ENCODE data around the gene PANK2. TPM values are rescaled to one million over a fixed set of nuclear protein-coding genes. Genes with fewer than 3 reads are reported as not detected.

PANK2 gene
- total RNA-seq, 4 donors from 2014 or later, result 22.9 to 48.7 (median 38.2) TPM

GRCh38 chr20:3925113-3925695, 36.0 kb downstream of the PANK2 start:
- intact Hi-C loops (cut with DNase I; ENCODE audit: low total_unique reads), result no loop called here
- in situ Hi-C loops (cut with MboI; ENCODE audit: low pct_ligation_motif_present in 1 of 4, low pct_unique_long_range_greater_than_20kb in 1 of 4, low sequenced_read_pairs in 3 of 4), result no loop called here
- Histone ChIP-seq H3K36me3 (peaks cover 0 to 28% (median 3%) of the 10 kb centered on the region in 4 donors), H3K4me1 (peaks cover 0 to 13% (median 3%) of the 10 kb centered on the region in 4 donors), H3K27ac (no peak overlapping the region), H3K4me3 (no peak overlapping the region), H3K9me3 (no peaks in the 10 kb centered on the region), H3K27me3 (no peaks in the 10 kb centered on the region)
- TF ChIP-seq EP300 (IDR thresholded peaks at IDR 0.05; ENCODE audit: low read depth) (no peak), CTCF (IDR thresholded peaks at IDR 0.05) (no peak), POLR2AphosphoS5 (IDR thresholded peaks at IDR 0.05) (no peak), POLR2A (IDR thresholded peaks at IDR 0.05) (no peak)
- no peak for DNase-seq
- 92% methylated on average over 11 of the region's 11 CpGs; no CpG with 5 or more reads in 1 of the 2 donors for WGBS, 2 donors (ENCODE audit: low coverage in 1 of 2)

DNA sequence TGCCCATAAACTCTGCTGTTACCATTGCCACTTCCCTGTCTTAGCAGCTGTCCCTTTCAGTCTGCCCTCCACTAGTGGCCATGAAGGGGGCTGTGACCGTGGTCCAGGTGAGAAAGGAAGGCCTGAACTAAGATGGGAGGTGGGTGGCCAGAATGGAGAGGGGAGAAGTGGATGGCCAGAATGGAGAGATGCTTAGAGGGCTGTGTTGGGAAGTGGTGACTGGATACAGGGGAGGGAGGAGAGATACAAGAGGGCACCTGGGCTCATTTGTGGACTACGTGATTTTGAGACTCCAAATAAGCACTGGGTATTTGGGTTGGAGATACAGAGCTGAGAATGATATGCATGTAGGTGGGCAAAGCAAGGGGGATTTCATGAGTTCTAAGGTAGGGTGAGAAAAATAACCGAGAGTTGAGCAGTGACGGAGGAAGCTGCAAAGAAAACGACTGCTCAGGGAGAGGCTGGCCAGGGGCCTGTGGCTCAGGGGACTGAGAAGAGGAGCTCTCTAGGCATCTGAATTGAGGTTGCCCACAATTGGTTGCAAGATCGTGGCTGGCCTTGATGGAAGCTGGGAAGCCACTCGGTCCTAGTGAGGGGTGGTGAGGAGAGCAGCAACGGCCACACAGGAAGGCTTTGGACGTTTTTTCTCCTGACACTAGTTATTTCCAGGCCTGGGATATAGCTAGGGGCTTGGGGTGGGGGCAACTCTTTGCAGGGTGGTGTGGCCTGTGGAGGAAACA, 36.9 kb downstream of the PANK2 start:
- Histone ChIP-seq H3K27ac (no peak overlapping the region), H3K27me3 (no peaks in the 10 kb centered on the region), H3K9me3 (no peaks in the 10 kb centered on the region), H3K36me3 (peaks cover 0 to 20% (median 3%) of the 10 kb centered on the region in 4 donors), H3K4me3 (no peak overlapping the region), H3K4me1 (peaks cover 0 to 13% (median 3%) of the 10 kb centered on the region in 4 donors)
- DNase-seq, result no peak
- in situ Hi-C loops (cut with MboI; ENCODE audit: low pct_ligation_motif_present in 1 of 4, low pct_unique_long_range_greater_than_20kb in 1 of 4, low sequenced_read_pairs in 3 of 4) (no loop called here), intact Hi-C loops (cut with DNase I; ENCODE audit: low total_unique reads) (no loop called here)
- WGBS, 2 donors (ENCODE audit: low coverage in 1 of 2), result 72 to 78% methylated on average over 3 to 9 of the region's 9 CpGs
- TF ChIP-seq POLR2A (IDR thresholded peaks at IDR 0.05) (no peak), CTCF (IDR thresholded peaks at IDR 0.05) (no peak), EP300 (IDR thresholded peaks at IDR 0.05; ENCODE audit: low read depth) (no peak), POLR2AphosphoS5 (IDR thresholded peaks at IDR 0.05) (no peak)

GRCh38 chr20:3927486-3928291, 38.5 kb downstream of the PANK2 start:
- no peak for DNase-seq
- TF ChIP-seq POLR2AphosphoS5 (IDR thresholded peaks at IDR 0.05), result peak in 1 of 3 donors; percentile 17
- no peak for TF ChIP-seq CTCF (IDR thresholded peaks at IDR 0.05)
- TF ChIP-seq POLR2A (IDR thresholded peaks at IDR 0.05), result no peak
- TF ChIP-seq EP300 (IDR thresholded peaks at IDR 0.05; ENCODE audit: low read depth), result no peak

DNA sequence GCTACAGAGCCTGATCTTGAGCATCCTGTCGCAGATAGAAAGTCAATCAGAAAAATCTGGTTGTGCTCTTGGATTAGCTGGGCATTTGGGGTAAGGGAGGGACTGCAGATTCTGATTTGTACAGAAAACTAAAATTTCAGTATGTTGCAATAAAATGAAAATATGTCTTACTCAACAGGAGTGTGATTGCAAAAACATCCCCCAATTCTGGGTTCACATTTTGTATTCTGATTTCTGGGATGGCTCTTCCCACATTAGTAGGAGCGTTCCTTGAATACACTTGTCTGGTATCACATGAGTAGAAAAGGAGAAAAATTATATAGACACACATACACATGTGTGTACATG, 40.5 kb downstream of the PANK2 start:
- Histone ChIP-seq H3K27ac (no peak overlapping the region), H3K27me3 (no peaks in the 10 kb centered on the region), H3K9me3 (no peaks in the 10 kb centered on the region), H3K4me3 (no peak overlapping the region), H3K36me3 (no peaks in the 10 kb centered on the region), H3K4me1 (peaks cover 5 to 30% (median 10%) of the 10 kb centered on the region in 4 donors)
- intact Hi-C loops (cut with DNase I; ENCODE audit: low total_unique reads), result no loop called here
- TF ChIP-seq EP300 (IDR thresholded peaks at IDR 0.05; ENCODE audit: low read depth) (no peak), POLR2AphosphoS5 (IDR thresholded peaks at IDR 0.05) (no peak), POLR2A (IDR thresholded peaks at IDR 0.05) (no peak), CTCF (IDR thresholded peaks at IDR 0.05) (no peak)
- 73 to 91% methylated on average over 2 of the region's 2 CpGs for WGBS, 2 donors (ENCODE audit: low coverage in 1 of 2)
- DNase-seq, result no peak
- in situ Hi-C loops (cut with MboI; ENCODE audit: low pct_ligation_motif_present in 1 of 4, low pct_unique_long_range_greater_than_20kb in 1 of 4, low sequenced_read_pairs in 3 of 4), result no loop called here

More at GRCh38 chr20:3927486-3928291, 38.5 kb downstream of the PANK2 start:
- Histone ChIP-seq H3K27ac (peak overlapping the region in 1 of 4 donors; percentile 26), H3K9me3 (no peaks in the 10 kb centered on the region), H3K4me3 (no peak overlapping the region), H3K27me3 (no peaks in the 10 kb centered on the region), H3K36me3 (peaks cover 0 to 5% (median under 1%) of the 10 kb centered on the region in 4 donors), H3K4me1 (peaks cover 2 to 24% (median 6%) of the 10 kb centered on the region in 4 donors)
- in situ Hi-C loops (cut with MboI; ENCODE audit: low pct_ligation_motif_present in 1 of 4, low pct_unique_long_range_greater_than_20kb in 1 of 4, low sequenced_read_pairs in 3 of 4) (no loop called here), intact Hi-C loops (cut with DNase I; ENCODE audit: low total_unique reads) (no loop called here)
- WGBS, 2 donors (ENCODE audit: low coverage in 1 of 2), result 41 to 62% methylated on average over 8 to 10 of the region's 10 CpGs

Data from transverse colon (tissue), 4 donors.